HG02970 (cell line): ENCODE results near the gene KIF3A.

Experiments
- ATAC-seq: cut with Tn5 transposase; IDR thresholded peaks from one replicate; pipeline ENCODE4 v1.9.1; 2021; ENCODE audit warnings: mild to moderate bottlenecking, moderate library complexity, moderate number of reproducible peaks; ENCODE audit not compliant: unreplicated experiment, low FRiP score

KIF3A gene

DNA sequence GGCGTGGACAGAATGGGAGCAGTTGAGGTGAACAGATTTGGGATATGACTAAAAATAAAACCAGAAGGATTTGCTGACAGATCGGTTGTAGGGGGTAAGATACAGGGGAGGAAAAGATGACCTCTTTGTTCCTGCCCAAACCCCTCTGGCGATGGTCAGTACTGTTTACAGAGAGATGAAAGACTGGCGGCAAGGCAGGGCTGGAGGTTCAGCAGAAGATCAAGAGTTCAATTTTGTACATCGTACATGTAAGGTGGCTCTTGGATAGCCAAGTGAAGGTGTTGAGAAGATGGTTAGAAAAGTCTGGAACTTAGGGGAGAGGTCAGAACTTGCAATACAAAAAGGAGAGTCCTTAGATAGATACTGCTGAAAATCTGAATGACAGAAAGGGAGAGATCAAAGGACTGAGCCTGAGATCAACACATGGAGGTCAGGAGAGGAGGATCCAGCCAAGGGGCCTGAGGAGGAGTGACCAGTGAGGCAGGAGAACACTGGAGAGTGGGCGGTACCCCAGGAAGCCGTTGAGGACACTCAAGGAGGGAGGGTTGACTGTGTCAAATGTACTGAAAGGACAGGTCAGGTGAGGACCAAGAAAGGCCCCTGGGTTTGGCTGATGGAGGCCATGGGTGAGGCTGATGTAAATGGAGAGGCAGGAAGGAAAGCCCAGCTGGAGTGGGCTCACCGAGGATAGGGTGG is 56.4 kb downstream of the KIF3A start:
- no peak for ATAC-seq

- ATAC-seq, result no peak
Measured at GRCh38 chr5:132679717-132680380, 57.5 kb downstream of the KIF3A start.

DNA sequence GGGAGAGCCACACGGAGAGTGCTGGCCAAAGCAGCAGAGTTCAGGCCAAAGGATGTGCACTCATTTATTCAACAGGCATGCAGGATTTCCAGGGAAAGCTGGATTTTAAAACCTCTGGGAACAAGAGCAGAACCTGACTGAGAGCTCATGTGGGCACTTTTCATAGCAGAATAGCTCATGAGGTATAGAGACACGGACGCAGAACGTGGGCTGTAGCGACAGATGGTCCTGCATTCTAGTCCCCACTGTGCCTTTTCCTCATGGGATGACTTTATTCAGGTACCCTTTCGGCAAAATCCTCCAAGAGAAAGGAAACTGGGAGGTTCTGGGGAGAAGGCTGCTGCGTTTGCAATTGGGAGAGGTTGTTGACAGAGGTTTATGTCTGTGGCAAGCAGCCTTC is 58.2 kb downstream of the KIF3A start:
- ATAC-seq, result no peak

DNA sequence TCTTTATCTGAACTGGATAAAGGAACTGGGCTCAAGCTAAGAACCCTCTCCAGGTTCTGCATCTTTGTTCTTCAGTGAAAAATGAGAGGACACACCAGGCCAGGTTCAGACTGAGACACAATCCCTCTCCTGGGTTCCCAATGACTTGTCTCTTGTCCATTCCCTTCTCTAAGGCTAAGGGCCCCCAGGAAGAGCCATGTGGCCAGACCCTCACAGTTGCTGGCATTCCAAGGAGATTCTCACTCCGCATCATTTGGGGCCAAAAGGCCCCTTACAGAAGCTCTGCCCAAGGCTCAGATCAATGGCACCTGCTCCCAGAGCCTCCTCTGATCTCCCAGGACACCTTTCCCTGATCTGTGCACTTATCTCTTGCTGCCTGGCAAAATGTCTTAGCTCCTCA is 58.6 kb downstream of the KIF3A start:
- ATAC-seq, result no peak

- ATAC-seq, result no peak
Measured at GRCh38 chr5:132677682-132678400, 59.5 kb downstream of the KIF3A start.

- ATAC-seq, result no peak
Measured at GRCh38 chr5:132677191-132677590, 60.2 kb downstream of the KIF3A start.

GRCh38 chr5:132675936-132676689 is 61.2 kb downstream of the KIF3A start:
- no peak for ATAC-seq

DNA sequence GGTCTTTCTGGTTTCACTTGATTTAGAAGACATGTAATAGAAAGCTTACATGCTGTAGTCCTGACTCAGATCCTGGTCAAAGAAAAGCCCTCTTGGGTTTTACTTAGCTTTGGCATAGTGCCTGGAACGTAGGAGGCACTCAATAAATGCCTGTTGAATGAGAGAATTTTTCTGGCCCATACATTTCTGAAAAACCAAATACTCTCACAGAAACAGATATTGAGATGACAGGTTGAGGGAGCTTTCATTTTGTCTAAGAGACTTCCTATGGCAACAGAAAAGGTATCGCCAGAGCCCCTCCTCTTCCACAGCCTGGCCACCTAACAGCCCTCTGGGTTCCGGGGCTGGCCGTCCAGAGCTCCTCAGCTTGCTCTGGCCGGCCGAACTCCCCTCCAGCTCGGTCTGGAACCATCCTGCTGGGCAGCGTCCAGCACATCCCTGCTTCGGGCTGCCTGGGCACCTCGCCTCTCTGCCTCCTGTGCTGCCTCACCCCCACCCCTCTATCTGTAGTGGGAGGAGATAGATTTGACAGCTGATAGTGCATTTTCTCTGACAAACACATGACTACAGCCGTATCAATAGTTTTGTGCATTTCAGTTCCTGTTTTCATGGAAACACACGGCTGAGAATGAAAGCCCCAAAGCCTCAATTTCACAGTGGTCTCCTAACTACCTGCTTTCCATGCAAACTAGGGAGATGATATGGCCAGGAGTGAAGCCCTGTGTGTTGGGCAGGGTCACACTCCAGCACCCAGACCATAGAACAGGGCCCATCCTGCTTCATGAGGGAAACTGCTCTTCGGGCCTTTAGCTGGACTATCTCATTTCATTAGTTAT is 62.5 kb downstream of the KIF3A start:
- peak; percentile 69 for ATAC-seq

DNA sequence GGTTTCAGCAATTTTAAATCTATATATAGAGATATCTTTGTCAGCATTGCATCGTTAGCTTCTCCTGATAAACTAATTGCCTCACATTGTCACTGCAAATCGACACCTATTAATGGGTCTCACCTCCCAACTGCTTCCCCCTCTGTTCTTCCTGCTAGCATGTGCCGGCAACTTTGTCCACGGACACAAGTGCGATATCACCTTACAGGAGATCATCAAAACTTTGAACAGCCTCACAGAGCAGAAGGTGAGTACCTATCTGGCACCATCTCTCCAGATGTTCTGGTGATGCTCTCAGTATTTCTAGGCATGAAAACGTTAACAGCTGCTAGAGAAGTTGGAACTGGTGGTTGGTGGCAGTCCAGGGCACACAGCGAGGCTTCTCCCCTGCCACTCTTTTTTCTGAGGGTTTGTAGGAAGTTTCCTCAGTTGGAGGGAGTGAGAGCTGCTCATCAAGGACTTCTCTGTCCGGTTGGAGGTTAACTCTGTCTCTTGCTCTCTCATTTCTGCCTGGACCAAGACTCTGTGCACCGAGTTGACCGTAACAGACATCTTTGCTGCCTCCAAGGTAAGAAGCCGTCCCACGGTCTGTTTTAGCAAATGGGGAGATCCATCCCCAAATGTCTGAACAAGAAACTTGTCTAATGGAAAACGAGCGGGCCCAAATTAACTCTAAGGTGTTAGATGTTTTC is 63.3 kb downstream of the KIF3A start, which contains the start of gene IL4:
TSS of gene IL4 (plus strand) at position 51 of the 692 bp plus-strand sequence. CDS start at position 113, 62 bp downstream.
- ATAC-seq, result no peak

- ATAC-seq, result no peak
Measured at GRCh38 chr5:132673488-132673887, 63.9 kb downstream of the KIF3A start.

DNA sequence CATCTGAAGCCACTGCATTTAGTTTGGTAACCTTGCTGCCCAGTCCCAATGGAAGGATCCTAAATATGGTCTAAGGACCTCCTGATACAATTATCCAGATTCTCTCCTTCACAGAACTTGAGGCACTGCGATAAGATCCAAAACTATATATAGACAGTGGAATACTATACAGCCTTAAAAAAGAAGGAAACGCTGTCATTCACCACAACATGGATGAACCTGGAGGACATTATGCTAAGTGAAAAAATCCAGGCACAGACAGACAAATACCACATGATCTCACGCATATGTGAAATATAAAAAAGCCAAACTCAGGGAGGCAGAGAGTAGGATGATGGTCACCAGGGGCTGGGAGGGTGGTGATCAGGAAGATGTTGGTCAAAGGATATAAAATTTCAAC is 66.3 kb downstream of the KIF3A start:
- ATAC-seq, result no peak

DNA sequence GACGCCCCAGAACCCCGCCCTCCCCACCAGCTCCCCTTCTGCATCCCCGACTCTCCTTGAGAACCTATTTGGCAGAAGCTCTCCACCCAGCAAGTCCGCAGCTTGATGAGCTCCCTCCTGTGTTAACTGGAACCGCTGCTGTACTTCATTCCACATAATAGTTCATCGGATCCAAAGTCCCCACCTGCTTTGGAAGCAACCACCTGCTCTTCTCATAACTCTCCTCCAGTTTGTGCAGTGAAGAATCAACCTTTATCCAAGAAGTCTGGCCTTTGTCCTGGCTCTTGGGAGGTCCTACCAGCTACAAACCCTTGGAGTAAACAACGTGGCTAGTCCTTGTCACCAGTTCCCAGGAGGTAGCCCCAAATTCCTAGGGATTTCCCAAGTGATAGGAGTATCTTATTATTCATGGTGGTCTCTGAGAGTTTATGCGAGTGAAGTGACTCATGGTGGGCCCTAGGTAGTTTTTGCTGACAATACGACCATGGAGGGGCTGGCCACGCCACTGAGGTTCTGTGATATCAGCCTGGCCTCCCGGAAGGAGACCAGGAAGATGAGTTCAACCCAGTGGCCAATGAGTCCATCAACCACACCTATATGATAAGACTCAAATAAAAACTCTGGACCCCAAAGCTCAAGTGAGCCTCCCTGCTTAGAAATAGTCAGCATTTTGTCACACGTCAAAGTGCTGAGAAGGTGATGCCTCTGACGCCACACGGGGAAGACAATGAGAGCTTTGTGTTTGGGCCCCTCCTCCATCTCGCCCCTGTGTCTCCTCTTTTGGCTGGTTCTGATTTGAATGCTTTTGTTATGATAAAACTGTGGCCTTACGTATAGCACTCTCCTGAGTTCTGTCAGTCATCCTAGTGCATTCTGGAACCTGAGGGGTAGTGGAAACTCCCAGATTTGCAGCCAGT is 67.1 kb downstream of the KIF3A start:
- no peak for ATAC-seq

GRCh38 chr5:132669455-132669820 is 67.9 kb downstream of the KIF3A start:
- no peak for ATAC-seq

- no peak for ATAC-seq
Measured at GRCh38 chr5:132668706-132669454, 68.5 kb downstream of the KIF3A start.

DNA sequence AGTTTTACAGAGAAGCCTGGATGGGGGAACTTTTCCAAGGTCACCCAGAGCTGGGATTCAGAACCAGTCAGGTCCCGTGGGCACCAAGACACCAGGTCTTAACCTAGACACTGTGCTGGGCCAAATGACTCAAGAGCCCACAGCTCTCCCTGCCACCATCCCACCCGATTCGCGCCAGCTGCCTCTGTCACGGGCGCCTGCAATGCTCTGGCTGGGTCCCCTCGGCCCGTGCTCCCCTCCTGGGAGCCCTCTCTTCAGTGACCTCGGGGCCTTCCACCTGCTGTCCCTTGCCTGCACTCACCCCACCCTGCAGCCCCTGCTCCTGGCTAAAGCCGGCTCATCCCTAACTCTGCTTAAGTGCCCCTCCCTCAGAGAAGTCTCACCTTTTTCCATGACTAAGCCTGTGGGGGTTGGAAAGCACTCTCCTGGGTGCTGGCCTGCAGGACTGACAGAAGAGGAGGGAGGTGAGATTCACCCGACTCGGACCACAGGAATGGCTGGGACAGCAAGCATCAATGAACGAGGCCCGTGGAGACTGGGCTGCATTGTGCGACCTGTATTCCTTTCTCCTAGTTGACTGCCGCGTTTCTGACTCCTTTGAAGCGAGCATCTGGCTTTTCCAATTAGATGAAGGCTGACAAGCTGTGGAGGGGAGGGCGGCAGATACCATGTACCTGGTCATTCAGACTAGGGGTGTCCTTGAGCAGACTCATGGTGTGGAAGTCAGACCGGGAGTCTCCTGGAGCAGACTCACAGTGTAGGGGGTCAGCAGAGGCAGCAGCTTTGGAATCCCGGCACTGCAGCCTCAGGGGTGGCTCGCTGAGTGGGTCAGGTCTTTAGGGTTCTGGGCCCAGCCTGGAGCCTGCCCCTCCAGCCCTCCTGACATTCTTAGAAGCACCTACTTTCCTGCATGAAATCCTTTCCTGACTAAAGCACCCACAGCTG is 69.3 kb downstream of the KIF3A start:
- ATAC-seq, result no peak

DNA sequence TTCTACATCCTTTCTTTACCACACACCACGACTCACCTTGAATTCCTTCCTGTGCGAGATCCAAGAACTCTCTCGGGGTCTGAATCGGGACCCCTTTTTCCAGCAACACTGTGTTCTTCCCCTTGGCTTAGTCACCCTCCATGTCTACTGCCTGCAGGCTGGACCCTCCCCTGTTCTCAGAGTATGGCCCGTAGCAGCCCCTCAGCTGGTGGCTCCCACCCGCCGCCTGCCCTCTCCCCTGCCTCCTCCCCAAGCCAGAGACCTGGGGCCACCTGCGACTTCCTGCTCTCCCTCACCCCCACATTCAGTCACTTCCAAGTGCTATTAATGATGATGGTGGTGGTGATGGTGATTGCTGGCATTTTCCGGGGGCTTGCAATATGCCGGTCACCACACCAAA is 70.0 kb downstream of the KIF3A start:
- no peak for ATAC-seq
